Hepatocyte (in vitro differentiated cells): ENCODE measurements around the gene USP43.

Source experiments
- EZH2 ChIP-seq: fragments of 200-600 bp; sonication (generic); IDR thresholded peaks from 2 replicates; pipeline ENCODE4 v1.6.1; 2016; ENCODE audit warnings: antibody characterized with exemption, mild to moderate bottlenecking, borderline replicate concordance
- EZH2phosphoT487 ChIP-seq: fragments of 200-600 bp; sonication (generic); IDR thresholded peaks from one replicate; pipeline ENCODE4 v1.6.1; 2018; ENCODE audit warnings: antibody characterized with exemption, mild to moderate bottlenecking, low read depth, moderate library complexity; ENCODE audit not compliant: unreplicated experiment, severe bottlenecking

- TF ChIP-seq EZH2 = no peak
- no peak for TF ChIP-seq EZH2phosphoT487
Observed at GRCh38 chr17:9672266-9672665, 26.9 kb downstream of the USP43 start.
